ENCODE data around the gene SEMA3C. TPM values are rescaled to one million over a fixed set of nuclear protein-coding genes. Genes with fewer than 3 reads are reported as not detected.

Gene SEMA3C
- polyA plus RNA-seq, 1 donor from 2014 or later = 386 TPM

DNA sequence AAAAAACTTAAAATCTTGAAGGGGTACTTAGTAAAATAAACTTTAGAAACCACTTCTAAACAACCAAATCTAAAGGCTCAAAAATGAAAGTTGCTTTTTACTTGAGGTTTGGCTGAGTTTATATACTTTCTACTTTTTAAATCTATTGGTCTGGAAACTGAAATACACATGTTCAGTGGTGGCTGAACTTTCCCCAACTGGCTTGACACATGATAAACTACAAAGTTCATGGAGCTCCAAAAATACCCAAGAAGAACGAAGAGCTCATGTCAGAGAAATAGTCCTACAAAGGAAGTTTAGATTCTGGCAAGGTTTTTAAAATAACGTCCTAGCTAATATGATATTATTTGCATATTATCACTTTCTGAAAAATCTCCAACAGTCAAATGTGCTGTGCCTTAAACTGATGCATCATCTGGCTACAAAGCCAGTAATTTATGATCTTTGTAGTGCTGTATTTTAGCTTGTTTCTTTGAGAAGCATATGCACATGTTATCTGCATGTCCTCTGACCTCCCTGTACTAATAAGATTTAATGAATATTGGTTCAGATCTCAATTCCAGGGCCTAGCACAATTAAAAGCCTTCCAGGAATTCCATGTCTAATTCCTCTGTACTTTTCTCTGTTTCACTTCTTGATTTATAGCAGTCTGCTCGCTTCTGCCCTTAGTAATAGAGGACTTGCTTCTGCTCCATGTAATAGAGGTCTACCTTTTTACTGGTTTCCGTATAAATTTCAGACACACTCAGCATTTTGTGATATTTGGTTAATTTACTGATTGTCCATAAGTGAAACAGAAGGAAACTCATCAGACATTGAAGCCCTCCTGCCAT lies 28.2 kb downstream of the SEMA3C start:
- Histone ChIP-seq H4K20me1 (ENCODE audit: insufficient read depth) (no peaks in the 10 kb centered on the region), H3K9me3 (ENCODE audit: low read length) (no peaks in the 10 kb centered on the region), H3K27me3 (ENCODE audit: insufficient read depth, low read depth, low read length) (no peaks in the 10 kb centered on the region), H2AFZ (ENCODE audit: low read depth, low read length) (no peak overlapping the region), H3K4me2 (ENCODE audit: low read length) (no peak overlapping the region), H3K79me2 (replicated peaks; ENCODE audit: insufficient read depth, low read length) (peaks cover 19% of the 10 kb centered on the region), H3K36me3 (ENCODE audit: insufficient read depth, low read length) (no peaks in the 10 kb centered on the region), H3K27ac (ENCODE audit: low read length) (no peak overlapping the region), H3K4me3 (ENCODE audit: low read length) (no peak overlapping the region), H3K9me2 (ENCODE audit: insufficient read depth, low read length) (no peaks in the 10 kb centered on the region), H3K9ac (ENCODE audit: low read length) (no peak overlapping the region), H3F3A (ENCODE audit: insufficient read depth, low read length, poor library complexity, severe bottlenecking) (no peaks in the 10 kb centered on the region)
- TF ChIP-seq CTCF (IDR thresholded peaks at IDR 0.05; ENCODE audit: poor library complexity, severe bottlenecking) = no peak
- TF ChIP-seq EP300 (conservative IDR thresholded peaks at IDR 0.05; ENCODE audit: poor library complexity, severe bottlenecking) = no peak
- no peak for TF ChIP-seq TAF1 (IDR thresholded peaks at IDR 0.05; ENCODE audit: low read depth)
- no peak for TF ChIP-seq POLR2AphosphoS5 (IDR thresholded peaks at IDR 0.05)
- TF ChIP-seq REST (IDR thresholded peaks at IDR 0.05; ENCODE audit: borderline replicate concordance) = no peak
- no peak for TF ChIP-seq RAD21 (conservative IDR thresholded peaks at IDR 0.05)
- no peak for TF ChIP-seq SMC3 (conservative IDR thresholded peaks at IDR 0.05; ENCODE audit: poor library complexity)
- TF ChIP-seq EZH2 (IDR thresholded peaks at IDR 0.05; ENCODE audit: borderline replicate concordance, insufficient read depth, low read length, poor library complexity, severe bottlenecking) = no peak
- TF ChIP-seq MXI1 (conservative IDR thresholded peaks at IDR 0.05; ENCODE audit: poor library complexity, severe bottlenecking) = no peak

DNA sequence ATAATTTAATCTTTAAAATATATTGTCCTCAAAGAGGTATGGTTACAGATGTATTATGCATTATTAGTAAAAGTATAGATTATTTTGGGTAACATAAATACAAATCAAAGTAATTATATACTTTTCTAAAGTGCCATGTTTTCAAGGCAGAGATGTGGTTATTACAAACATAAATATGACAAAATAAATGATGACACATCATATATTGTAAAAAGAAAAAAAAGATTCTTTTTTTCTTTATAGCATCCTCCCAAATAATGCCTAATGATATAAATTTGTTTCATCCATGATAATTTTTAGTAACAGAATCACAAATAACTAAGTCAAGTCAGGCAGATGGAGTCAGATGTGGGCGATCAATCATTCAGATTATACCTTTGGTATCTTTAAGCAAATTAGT lies 29.3 kb downstream of the SEMA3C start:
- H3K27ac ChIP-seq (ENCODE audit: low read length) = no peak overlapping the region
- H2AFZ ChIP-seq (ENCODE audit: low read depth, low read length) = no peak overlapping the region
- H3K27me3 ChIP-seq (ENCODE audit: insufficient read depth, low read depth, low read length) = no peaks in the 10 kb centered on the region
- H3K9me2 ChIP-seq (ENCODE audit: insufficient read depth, low read length) = no peaks in the 10 kb centered on the region
- H3F3A ChIP-seq (ENCODE audit: insufficient read depth, low read length, poor library complexity, severe bottlenecking) = no peaks in the 10 kb centered on the region
- no peaks in the 10 kb centered on the region for H4K20me1 ChIP-seq (ENCODE audit: insufficient read depth)
- H3K4me2 ChIP-seq (ENCODE audit: low read length) = no peak overlapping the region
- H3K79me2 ChIP-seq (replicated peaks; ENCODE audit: insufficient read depth, low read length) = peaks cover 16% of the 10 kb centered on the region
- H3K36me3 ChIP-seq (ENCODE audit: insufficient read depth, low read length) = no peaks in the 10 kb centered on the region
- no peaks in the 10 kb centered on the region for H3K9me3 ChIP-seq (ENCODE audit: low read length)
- no peak overlapping the region for H3K9ac ChIP-seq (ENCODE audit: low read length)
- TF ChIP-seq SMC3 (conservative IDR thresholded peaks at IDR 0.05; ENCODE audit: poor library complexity) (no peak), REST (IDR thresholded peaks at IDR 0.05; ENCODE audit: borderline replicate concordance) (no peak), TAF1 (IDR thresholded peaks at IDR 0.05; ENCODE audit: low read depth) (no peak), POLR2AphosphoS5 (IDR thresholded peaks at IDR 0.05) (no peak), MXI1 (conservative IDR thresholded peaks at IDR 0.05; ENCODE audit: poor library complexity, severe bottlenecking) (no peak), EP300 (conservative IDR thresholded peaks at IDR 0.05; ENCODE audit: poor library complexity, severe bottlenecking) (no peak), EZH2 (IDR thresholded peaks at IDR 0.05; ENCODE audit: borderline replicate concordance, insufficient read depth, low read length, poor library complexity, severe bottlenecking) (no peak), CTCF (IDR thresholded peaks at IDR 0.05; ENCODE audit: poor library complexity, severe bottlenecking) (no peak), RAD21 (conservative IDR thresholded peaks at IDR 0.05) (no peak)
- H3K4me3 ChIP-seq (ENCODE audit: low read length) = no peak overlapping the region

Measured in neural cell (in vitro differentiated cells).